ENCODE data around the gene ANKRD18A. TPM values are rescaled to one million over a fixed set of nuclear protein-coding genes. Genes with fewer than 3 reads are reported as not detected.

Gene ANKRD18A
- total and polyA plus RNA-seq, 9 of the 15 experiments (the other 6 are each of a cell fraction or from before 2014, with no cell fraction given), result 1.9 TPM; not detected in 8

- TF ChIP-seq HDAC3 (IDR thresholded peaks at IDR 0.05; ENCODE audit: borderline replicate concordance, partially characterized antibody) (no peak), TAF1 (IDR thresholded peaks at IDR 0.05; ENCODE audit: control insufficient read depth, extremely low read depth, insufficient read depth, low read length, severe bottlenecking) (no peak), ZNF239 (CRISPR knock-in tag; IDR thresholded peaks at IDR 0.05) (no peak)
Observed at GRCh38 chr9:38652486-38652885, 32.1 kb upstream of the ANKRD18A start (continued).

- Histone ChIP-seq H3K9ac (ENCODE audit: insufficient read depth in 1 of 2, low read depth in 2 of 2, low read length in 2 of 2) (no peak overlapping the region), H3K9me3 (replicated peaks; ENCODE audit: control insufficient read depth, insufficient read depth, low read depth, low read length) (no peaks in the 10 kb centered on the region), H3K4me3 (no peak overlapping the region), H3K4me1 (replicated peaks in 1 of 2; ENCODE audit: control insufficient read depth in 2 of 2, insufficient read depth in 2 of 2, low read length in 2 of 2) (no peaks in the 10 kb centered on the region), H3K9me1 (ENCODE audit: control insufficient read depth, insufficient read depth, low read length) (no peaks in the 10 kb centered on the region), H3K36me3 (ENCODE audit: control insufficient read depth, insufficient read depth, low read length) (no peaks in the 10 kb centered on the region), H3K4me2 (ENCODE audit: insufficient read depth, low read length) (no peak overlapping the region), H3K27me3 (ENCODE audit: control insufficient read depth in 2 of 2, insufficient read depth in 2 of 2, low read length in 2 of 2) (no peaks in the 10 kb centered on the region; a peak in 1 of 5 replicates), H4K20me1 (replicated peaks; ENCODE audit: control insufficient read depth, insufficient read depth, low read length) (no peaks in the 10 kb centered on the region), H2AFZ (ENCODE audit: low read depth, low read length) (no peak overlapping the region), H3K79me2 (ENCODE audit: control insufficient read depth, insufficient read depth, low read length) (no peaks in the 10 kb centered on the region), H3K27ac (ENCODE audit: extremely low read depth, low read depth, low read length) (no peak overlapping the region)
- intact Hi-C loops (cut with micrococcal nuclease) (no loop called here), in situ Hi-C loops (cut with MboI) (no loop called here)
- TF ChIP-seq ZBTB7A (IDR thresholded peaks at IDR 0.05; ENCODE audit: borderline replicate concordance, control insufficient read depth, low read depth, low read length), result no peak
- TF ChIP-seq ZNF592 (IDR thresholded peaks at IDR 0.05), result no peak
- TF ChIP-seq NR4A1 (CRISPR knock-in tag; IDR thresholded peaks at IDR 0.05), result no peak
- no peak for TF ChIP-seq NR4A1 (tag; IDR thresholded peaks at IDR 0.05)
- no peak for DNase-seq (ENCODE audit: extremely low read depth in 1 of 4, low spot score in 3 of 4)
- BruUV-seq (replicated peaks), result no TSS peak
- FAIRE-seq, result no peak
- ChIA-PET CTCF (ENCODE audit: low intra/inter-chr PET ratio) (no interaction called here), POLR2A (interaction anchor here (0.6 kb wide), 1 partner anchor 10 kb away, joined by 3 read pairs; no protein-coding TSS in a partner anchor)
- WGBS (ENCODE audit: insufficient coverage, low coverage, missing lambda C conversion rate), result 0% methylated on average over 2 of the region's 2 CpGs
- no peak for ATAC-seq
Observed at GRCh38 chr9:38652044-38652443, 31.6 kb upstream of the ANKRD18A start.

All from K562 (cell line).